Type B pancreatic cell (in vitro differentiated cells): ENCODE data around the gene SPC24. TPM values are rescaled to one million over a fixed set of nuclear protein-coding genes. Genes with fewer than 3 reads are reported as not detected.

Experiments used
- DNase-seq: peaks from one replicate; pipeline ENCODE4 v3.0.0; 2021; ENCODE audit warnings: mixed read lengths; ENCODE audit not compliant: unreplicated experiment; ENCODE audit errors: extremely low spot score
- H3K27ac Mint-ChIP-seq: 2 replicates; pipeline ENCODE4 v1.8.0; 2021; ENCODE audit warnings: mild to moderate bottlenecking, mixed read lengths
- H3K27me3 Mint-ChIP-seq: 2 replicates; pipeline ENCODE4 v1.8.0; 2021; ENCODE audit warnings: mixed read lengths
- H3K36me3 Mint-ChIP-seq: 2 replicates; pipeline ENCODE4 v1.8.0; 2021; ENCODE audit warnings: mixed read lengths
- H3K4me1 Mint-ChIP-seq: one replicate; pipeline ENCODE4 v1.8.0; 2021; ENCODE audit warnings: mixed read lengths; ENCODE audit not compliant: unreplicated experiment
- H3K4me3 Mint-ChIP-seq: 2 replicates; pipeline ENCODE4 v1.8.0; 2021; ENCODE audit warnings: mild to moderate bottlenecking, mixed read lengths
- H3K9me3 Mint-ChIP-seq: 2 replicates; pipeline ENCODE4 v1.8.0; 2021; ENCODE audit warnings: mixed read lengths
- total RNA-seq: library from RNA; stranded (reverse); gene quantifications from 2 replicates; pipeline ENCODE4 v1.2.1, GENCODE V29; 2021; ENCODE audit warnings: low replicate concordance
- TF ChIP-seq, protein P1 (sequence below): fragments of 200-600 bp; sonication (generic); conservative IDR thresholded peaks from 2 replicates; pipeline ENCODE4 v1.5.0; 2021; ENCODE audit warnings: antibody characterized with exemption, mild to moderate bottlenecking

The SPC24 gene
- total RNA-seq, 1 donor from 2014 or later = 43.2 TPM

DNA sequence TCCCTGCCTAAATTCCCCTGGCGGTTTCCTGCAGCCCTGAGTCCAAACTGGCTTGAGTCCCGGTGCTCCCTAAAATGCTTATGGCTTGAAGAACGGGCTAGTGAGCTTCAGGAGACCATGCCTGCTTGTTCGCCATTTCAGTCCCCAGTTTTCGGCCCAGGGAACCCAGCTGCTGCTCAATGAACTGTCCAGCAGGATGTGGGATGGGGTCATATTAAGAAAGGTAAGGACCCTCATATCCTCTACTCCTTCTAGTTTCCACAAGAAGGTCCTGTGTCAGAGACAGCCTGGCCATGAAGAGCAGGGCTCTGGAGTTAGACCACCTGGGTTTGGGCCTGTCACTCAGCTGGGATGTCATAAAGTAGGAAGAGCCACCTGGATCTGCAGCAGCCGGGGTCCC, 17.0 kb upstream of the SPC24 start:
- no peak overlapping the region for H3K27ac Mint-ChIP-seq
- no peaks in the 10 kb centered on the region for H3K27me3 Mint-ChIP-seq
- DNase-seq = no peak
- H3K4me3 Mint-ChIP-seq = no peak overlapping the region
- peaks cover 4% of the 10 kb centered on the region for H3K36me3 Mint-ChIP-seq
- H3K9me3 Mint-ChIP-seq = no peaks in the 10 kb centered on the region
- TF ChIP-seq, protein P1, sequence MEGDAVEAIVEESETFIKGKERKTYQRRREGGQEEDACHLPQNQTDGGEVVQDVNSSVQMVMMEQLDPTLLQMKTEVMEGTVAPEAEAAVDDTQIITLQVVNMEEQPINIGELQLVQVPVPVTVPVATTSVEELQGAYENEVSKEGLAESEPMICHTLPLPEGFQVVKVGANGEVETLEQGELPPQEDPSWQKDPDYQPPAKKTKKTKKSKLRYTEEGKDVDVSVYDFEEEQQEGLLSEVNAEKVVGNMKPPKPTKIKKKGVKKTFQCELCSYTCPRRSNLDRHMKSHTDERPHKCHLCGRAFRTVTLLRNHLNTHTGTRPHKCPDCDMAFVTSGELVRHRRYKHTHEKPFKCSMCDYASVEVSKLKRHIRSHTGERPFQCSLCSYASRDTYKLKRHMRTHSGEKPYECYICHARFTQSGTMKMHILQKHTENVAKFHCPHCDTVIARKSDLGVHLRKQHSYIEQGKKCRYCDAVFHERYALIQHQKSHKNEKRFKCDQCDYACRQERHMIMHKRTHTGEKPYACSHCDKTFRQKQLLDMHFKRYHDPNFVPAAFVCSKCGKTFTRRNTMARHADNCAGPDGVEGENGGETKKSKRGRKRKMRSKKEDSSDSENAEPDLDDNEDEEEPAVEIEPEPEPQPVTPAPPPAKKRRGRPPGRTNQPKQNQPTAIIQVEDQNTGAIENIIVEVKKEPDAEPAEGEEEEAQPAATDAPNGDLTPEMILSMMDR = no peak
- no peaks in the 10 kb centered on the region for H3K4me1 Mint-ChIP-seq

DNA sequence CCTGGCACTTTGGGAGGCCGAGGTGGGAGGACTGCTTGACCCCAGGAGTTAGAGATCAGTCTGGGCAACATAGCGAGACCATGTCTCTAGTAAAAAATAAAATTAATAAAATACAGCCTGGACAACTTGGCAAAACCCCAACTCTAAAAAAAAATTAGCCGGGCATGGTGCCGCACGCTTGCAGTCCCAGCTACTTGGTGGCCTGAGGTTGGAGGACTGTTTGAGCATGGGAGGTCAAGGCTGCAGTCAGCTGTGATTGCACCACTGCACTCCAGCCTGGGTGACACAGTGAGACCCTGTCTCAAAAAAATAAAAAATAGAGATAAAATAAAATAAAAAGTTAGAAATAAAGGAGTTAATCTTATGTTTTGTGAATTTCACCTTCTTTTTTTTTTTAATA, 15.6 kb upstream of the SPC24 start:
- H3K4me3 Mint-ChIP-seq = no peak overlapping the region
- H3K36me3 Mint-ChIP-seq = peaks cover 9% of the 10 kb centered on the region
- no peak overlapping the region for H3K27ac Mint-ChIP-seq

DNA sequence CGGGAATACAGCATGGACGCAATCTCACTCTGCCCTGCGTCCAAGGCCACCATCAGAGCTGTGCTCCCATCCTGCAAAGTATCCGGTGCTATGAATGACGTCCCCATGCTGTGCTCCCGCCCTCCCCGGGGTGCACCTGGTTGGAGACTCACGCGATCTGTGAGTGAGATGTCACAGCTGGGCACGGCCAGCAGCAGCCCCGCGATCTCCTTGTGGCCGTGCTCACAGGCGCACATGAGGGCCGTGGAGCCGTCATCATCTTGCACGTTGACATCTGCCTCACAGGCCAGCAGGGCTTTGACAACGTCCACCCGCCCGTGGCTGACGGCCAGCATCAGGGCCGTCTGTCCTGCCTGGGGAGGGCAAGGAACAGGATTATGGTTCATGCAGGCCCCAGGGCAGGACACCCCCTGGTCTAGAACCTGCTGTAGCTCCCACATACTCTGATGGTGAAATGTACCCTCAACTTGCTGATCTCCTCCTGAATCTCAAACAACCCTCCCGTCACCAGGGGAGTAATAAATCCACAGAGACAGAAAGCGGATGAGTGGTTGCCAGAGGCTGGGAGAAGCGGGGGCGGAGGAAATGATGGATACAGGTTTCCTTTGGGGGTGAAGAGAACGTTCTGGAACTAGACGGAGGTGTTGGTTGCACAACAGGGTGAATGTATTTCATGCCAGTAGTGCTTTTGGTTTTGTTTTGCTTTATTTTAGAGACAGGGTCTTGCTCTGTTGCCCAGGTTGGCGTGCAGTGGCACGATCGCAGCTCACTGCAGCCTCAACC, 14.5 kb upstream of the SPC24 start:
- Mint-ChIP-seq H3K27me3 (no peaks in the 10 kb centered on the region), H3K9me3 (no peaks in the 10 kb centered on the region), H3K4me3 (no peak overlapping the region), H3K4me1 (no peaks in the 10 kb centered on the region), H3K27ac (no peak overlapping the region), H3K36me3 (peaks cover 9% of the 10 kb centered on the region)
- TF ChIP-seq, protein P1 = no peak
- DNase-seq = no peak

More for the DNA sequence above, 15.6 kb upstream of the SPC24 start:
- no peaks in the 10 kb centered on the region for H3K27me3 Mint-ChIP-seq
- TF ChIP-seq, protein P1 = no peak
- no peak for DNase-seq
- no peaks in the 10 kb centered on the region for H3K9me3 Mint-ChIP-seq
- H3K4me1 Mint-ChIP-seq = no peaks in the 10 kb centered on the region

DNA sequence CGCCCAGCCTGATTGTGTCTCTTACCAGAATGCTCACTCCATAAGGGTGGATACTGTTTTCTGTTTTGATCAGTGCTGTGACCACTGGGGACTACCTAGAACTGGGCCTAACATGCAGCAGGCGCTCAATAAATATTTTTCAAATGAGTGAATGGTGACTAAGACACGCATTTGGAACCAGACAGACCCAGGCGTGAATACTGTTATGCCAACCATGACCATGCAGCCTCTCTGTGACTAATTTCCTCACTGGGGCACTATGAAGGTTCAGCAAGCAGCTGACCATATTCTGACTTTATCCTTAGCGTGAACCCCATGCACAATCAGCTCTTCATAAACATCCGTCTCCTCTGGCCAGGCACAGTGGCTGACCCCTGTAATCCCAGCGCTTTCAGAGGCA, 13.0 kb upstream of the SPC24 start:
- H3K4me3 Mint-ChIP-seq = no peak overlapping the region
- H3K4me1 Mint-ChIP-seq = no peaks in the 10 kb centered on the region
- H3K9me3 Mint-ChIP-seq = no peaks in the 10 kb centered on the region
- DNase-seq = no peak
- H3K27ac Mint-ChIP-seq = no peak overlapping the region
- no peaks in the 10 kb centered on the region for H3K27me3 Mint-ChIP-seq
- H3K36me3 Mint-ChIP-seq = peaks cover 9% of the 10 kb centered on the region
- TF ChIP-seq, protein P1 = no peak

DNA sequence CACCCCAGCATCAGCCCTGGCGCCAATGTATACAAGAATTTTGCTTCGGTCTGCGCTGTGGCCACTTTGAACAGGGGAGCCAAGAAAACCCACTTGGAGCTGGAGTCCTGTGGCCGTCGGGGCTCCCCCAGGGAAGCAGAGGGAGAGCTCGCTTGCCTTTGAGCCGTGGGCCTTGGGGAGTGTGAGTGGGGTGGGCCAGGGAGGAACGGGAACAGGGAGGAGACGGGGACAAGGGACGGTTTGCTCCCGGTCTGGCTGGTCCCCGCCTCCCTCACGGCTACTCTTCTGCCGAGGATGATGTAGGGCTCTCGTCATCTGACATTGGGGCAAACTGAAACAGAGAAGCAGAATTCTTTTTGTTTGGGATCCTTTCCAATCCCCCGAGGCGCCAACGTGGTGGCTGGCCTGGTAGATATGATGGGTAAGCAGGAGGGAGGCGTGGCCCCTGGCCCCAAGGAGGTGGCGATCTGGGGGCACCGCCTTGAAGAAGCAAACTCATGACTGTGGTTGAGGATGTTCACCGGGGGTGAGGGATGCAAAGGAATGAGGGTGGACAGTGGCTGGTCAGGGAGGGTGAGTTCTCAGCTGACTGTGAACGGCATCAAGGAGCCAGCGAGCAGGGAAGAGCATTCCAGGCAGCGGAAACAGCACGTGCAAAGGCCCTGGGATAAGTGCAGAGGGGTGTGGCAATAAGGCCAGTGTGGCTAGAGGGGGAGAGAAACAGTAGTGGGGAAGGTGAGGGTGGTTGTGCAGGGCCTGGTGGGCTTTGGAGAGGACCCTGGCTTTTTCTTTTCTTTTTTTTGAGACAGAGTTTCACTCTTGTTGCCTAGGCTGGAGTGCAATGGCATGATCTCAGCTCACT, 10.9 kb upstream of the SPC24 start:
- Mint-ChIP-seq H3K4me1 (no peaks in the 10 kb centered on the region), H3K27me3 (no peaks in the 10 kb centered on the region), H3K4me3 (no peak overlapping the region), H3K27ac (no peak overlapping the region), H3K36me3 (peaks cover 9% of the 10 kb centered on the region), H3K9me3 (no peaks in the 10 kb centered on the region)
- DNase-seq = no peak
- TF ChIP-seq, protein P1 = no peak
